GM21381 (cell line): ENCODE measurements around the gene ZNF440.
A peak's percentile ranks its signal among the peaks of the same experiment; 100 is the strongest.
"Not testable (repeated sequence)": the region's sequence is repeated elsewhere in the genome, so short reads cannot be mapped to it uniquely, and the experiment has no call there.

ENCODE experiments used
- ATAC-seq: cut with Tn5 transposase; IDR thresholded peaks from one replicate; pipeline ENCODE4 v1.9.1; 2021; ENCODE audit warnings: mild to moderate bottlenecking, moderate library complexity; ENCODE audit not compliant: unreplicated experiment

The ZNF440 gene

DNA sequence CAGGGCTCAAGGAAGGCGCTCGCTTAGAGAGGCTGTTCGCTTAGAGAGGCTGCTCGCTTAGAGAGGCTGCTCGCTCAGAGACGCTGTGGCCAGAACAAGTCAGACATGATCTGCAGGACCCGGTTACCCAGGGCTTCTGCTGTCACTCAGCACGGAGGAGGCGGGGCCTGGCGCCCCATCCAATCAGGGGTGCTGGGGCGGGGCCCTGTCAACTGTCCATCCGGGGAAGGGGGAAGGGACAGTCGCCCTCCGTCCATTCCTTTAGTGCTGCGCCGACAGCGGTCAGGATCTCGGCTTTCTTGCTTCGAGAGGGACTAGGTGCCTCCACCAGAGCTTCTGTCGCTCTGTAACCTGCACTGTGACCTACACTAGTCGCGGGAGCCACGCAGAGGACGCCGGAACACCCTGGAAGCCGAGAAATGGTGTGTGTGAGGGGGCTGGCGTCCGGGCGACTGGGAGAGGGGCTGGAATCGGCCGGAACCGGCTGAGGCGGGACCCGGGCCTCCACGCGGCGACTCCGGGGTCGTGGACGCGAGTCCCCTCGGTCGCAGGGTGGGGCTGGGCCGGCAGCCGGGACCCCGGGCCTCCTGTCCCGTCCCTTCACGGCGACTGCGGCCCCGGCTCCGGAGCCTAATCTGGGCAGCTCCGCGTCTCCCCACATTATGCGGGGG lies at the start of gene ZNF440:
Gene ZNF440, plus strand, starts transcription at position 245 of the 671 bp plus-strand sequence. Its CDS starts 175 bp downstream, at position 420.
- peak; percentile 96 for ATAC-seq

DNA sequence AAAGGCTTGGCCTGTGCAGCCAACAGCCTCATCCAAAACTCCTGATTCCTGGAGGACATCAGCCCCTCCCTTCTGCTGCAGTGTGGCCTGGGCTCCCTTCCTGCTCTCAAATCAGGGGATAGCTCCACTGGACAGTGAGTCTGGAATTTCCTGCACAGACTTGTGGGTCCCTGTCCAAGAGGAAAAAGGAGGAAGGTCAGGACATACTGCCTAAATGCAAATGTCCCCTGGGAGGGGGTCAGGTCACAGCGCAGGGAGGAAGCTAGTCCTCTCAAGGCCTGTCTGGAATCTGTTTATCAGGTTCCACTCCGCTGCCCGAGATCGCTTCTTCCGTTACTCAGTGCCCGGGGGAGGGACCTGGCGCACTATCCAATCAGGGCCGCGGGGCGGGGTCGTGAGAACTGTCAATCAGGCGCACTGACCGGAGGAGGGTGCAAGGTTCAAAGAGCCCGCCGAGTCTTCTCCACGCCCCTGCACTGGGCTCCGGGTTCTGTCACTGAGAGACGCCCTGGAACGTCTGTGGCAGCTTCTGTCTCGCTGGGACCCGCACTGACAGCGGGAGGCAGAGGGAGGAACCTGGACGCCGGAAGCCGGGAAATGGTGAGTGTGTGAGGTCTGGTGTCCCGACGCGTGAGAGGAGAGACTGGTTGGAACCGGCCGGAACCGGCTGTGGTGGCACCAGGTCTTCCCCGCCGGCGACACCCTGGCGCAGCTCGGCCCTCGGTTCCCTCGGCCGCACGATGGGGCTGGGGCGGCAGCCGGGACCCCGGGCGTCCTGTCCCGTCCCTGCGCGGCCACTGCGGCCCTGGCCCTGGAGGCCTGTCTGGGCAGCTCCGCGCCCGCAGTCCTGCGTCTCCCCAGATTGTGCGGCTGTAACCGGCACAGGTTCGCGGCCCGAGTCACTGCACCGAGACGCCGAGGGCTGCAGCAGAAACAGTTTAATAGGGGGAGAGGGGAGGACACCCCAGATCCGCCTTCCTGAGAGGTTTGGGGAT lies 47.2 kb upstream of the ZNF440 start, which contains the start of gene ZNF441:
Gene ZNF441, plus strand, starts transcription at position 404 of the 995 bp plus-strand sequence. Its CDS starts 194 bp downstream, at position 598.
- peak; percentile 83 for ATAC-seq

GRCh38 chr19:11767633-11768133 lies 46.4 kb upstream of the ZNF440 start:
- peak; percentile 38 for ATAC-seq

- no peak for ATAC-seq
Measured at GRCh38 chr19:11769995-11770394, 44.1 kb upstream of the ZNF440 start.

GRCh38 chr19:11771520-11771919 lies 42.6 kb upstream of the ZNF440 start:
- ATAC-seq = not testable (repeated sequence)

DNA sequence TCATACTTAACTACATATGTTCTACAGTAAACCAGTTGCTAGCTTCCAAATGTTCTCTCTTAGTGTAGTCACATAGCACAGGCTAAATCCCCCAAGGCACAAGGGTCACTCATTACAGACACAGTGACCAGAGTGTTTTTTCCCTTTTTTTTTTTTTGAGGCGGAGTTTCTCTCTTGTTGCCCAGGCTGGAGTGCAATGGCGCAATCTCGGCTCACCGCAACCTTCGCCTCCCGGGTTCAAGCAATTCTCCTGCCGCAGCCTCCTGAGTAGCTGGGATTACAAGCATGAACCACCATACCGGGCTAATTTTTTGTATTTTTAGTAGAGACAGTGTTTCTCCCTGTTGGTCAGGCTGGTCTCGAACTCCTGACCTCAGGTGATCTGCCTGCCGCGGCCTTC lies 37.4 kb upstream of the ZNF440 start:
- not testable (repeated sequence) for ATAC-seq

DNA sequence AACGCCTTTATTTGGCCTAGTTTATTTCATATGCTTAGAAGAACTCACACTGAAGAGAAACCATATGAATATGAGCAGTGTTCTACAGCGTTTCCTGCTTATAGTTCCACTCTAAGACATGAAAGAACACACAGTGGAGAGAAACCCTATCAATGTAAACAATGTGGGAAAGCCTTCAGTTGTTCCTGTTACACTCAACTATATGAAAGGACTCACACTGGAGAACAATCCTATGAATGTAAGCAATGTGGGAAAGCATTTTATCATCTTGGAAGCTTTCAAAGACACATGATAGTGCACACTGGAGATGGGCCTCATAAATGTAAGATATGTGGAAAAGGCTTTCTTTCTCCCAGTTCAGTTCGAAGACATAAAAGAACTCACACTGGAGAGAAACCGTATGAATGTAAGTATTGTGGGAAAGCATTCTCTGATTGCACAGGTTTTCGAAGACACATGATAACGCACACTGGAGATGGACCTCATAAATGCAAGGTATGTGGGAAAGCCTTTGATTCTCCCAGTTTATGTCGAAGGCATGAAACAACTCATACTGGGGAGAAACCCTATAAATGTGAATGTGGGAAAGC lies 33.5 kb upstream of the ZNF440 start:
- no peak for ATAC-seq

DNA sequence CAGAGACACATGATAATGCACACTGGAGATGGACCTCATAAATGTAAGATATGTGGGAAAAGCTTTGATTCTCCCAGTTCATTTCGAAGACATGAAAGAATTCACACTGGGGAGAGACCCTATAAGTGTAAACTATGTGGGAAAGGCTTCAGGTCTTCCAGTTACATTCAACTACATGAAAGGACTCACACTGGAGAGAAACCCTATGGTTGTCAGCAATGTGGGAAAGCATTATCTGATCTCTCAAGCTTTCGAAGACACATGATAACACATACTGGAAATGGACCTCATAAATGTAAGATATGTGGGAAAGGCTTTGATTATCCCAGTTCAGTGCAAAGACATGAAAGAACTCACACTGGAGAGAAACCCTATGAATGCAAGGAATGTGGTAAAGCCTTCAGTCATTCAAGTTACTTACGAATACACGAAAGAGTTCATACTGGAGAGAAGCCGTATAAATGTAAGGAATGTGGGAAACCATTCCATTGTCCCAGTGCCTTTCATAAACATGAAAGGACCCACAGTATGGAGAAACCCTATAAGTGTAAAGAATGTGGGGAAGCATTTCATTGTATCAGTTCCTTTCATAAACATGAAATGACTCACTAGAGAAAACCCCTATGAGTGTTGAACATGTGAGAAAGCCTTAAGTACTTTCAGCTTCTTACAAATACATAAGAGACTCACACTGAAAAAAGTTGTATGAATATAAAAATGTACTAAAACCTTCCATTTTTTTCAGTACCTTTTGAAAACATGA lies 32.6 kb upstream of the ZNF440 start:
- ATAC-seq = no peak

- ATAC-seq = no peak
Measured at GRCh38 chr19:11783767-11784166, 30.3 kb upstream of the ZNF440 start.

DNA sequence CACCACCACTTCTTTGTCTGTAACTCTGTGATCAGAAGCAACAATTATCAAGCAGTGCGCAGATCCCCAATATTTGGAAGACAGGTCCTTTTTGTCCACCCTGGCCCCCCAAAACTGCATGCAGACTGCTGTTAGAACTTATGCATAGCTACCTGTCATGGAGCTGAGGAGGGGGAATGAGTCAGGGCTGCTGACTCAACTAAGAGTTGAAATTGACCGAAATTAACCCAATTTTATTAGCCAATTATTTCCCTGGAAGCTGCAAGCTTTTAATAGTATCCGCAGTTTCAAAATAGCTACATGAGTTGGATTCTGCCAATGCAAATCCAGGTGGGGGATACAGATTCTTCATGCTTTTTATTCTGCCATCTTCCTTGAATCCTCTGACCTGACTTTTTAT lies 29.7 kb upstream of the ZNF440 start:
- ATAC-seq = no peak

- ATAC-seq = no peak
Measured at GRCh38 chr19:11787536-11787935, 26.5 kb upstream of the ZNF440 start.

- ATAC-seq = no peak
Measured at GRCh38 chr19:11792942-11793341, 21.1 kb upstream of the ZNF440 start.

DNA sequence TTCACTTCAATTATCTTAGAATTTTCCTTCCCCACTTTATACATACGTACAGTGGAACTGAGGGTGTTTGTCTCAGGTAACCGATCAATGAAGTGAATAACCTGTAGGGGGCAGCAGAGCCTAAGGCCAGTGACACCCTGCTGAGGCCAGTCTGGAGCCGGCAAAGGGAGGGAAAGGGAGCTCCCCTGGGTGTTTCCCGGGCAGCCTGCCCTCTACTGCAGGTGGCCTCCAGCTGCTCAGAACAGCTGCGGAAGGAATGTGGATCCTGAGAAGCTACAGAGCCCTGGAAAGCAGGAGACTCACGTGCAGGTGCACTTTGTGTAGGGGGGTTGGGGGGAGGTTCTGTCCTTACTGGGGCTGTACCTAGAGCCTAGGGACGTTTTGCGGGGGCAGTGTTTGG lies 16.6 kb upstream of the ZNF440 start:
- peak; percentile 57 for ATAC-seq

DNA sequence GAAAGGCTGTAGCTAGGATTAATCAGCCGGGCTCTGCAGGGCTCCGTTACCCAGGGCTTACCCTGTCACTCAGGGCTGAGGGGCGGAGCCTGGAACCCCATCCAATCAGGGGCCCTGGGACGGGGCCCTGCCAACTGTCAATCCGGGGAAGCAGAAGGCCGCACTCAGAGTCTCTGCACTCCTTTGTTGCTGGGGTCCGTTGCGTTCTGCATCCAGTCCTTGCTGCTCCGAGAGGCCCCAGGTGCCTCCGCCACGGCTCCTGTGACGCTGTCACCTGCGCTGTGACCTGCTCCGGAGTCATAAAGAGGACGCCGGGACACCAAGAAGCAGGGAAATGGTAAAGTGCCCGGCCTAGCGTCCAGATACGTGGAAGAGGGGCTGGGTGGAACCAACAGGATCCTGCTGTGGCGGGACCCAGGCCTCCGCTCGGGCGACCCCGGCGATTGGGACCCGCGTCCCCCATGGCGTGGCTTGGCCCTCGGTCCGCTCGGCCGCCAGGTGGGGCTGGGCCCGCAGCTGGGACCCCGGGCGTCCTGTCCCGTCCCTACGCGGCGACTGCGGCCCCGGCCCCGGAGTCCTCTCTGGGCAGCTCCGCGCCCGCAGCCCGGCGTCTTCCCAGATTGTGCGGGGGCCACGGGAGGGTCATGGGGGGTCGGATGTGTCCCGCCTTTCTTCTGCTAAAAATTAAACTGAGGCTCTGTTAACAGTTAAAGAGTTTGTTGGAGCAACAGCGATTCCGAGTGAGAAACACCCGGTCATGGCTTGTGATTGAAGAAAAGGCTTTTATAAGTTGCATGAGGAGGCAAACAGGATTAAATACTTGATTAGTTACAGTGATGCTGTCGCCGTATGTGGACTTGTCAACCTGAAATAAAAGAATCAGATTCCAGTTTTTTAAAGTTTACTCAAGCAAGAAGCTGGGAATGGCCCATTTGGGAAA lies 15.4 kb upstream of the ZNF440 start, which contains the start of gene ZNF491:
Gene ZNF491, plus strand, starts transcription at position 133 of the 940 bp plus-strand sequence. CDS start 7,431 bp downstream, outside the sequence.
- peak; percentile 85 for ATAC-seq

DNA sequence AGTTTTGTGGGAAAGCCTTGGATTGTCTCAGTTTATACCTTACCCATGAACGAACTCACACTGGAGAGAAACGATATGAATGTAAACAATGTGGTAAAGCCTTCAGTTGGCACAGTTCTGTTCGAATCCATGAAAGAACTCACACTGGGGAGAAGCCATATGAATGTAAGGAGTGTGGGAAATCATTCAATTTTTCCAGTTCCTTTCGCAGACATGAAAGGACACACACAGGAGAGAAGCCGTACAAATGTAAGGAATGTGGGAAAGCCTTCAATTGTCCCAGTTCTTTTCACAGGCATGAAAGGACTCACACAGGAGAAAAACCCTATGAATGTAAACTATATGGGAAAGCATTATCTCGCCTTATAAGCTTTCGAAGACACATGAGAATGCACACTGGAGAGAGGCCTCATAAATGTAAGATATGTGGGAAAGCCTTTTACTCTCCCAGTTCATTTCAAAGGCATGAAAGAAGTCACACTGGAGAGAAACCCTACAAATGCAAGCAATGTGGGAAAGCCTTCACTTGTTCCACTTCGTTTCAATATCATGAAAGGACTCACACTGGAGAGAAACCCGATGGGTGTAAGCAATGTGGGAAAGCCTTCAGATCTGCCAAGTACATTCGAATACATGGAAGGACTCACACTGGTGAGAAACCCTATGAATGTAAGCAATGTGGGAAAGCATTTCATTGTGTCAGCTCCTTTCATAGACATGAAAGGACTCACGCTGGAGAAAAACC lies 7.5 kb upstream of the ZNF440 start:
- no peak for ATAC-seq

DNA sequence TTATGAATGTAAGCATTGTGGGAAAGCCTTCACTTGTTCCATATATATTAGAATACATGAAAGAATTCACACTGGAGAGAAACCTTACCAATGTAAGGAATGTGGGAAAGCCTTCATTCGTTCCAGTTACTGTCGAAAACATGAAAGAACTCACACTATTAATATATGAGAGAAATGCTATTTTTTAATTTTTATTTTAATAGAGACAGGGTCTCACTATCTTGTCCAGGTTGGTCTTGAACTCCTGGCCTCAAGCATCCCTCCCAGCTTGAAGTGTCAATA lies 7.0 kb upstream of the ZNF440 start:
- no peak for ATAC-seq

- ATAC-seq = peak; percentile 35
Measured at GRCh38 chr19:11813703-11814028, 407 bp upstream of the ZNF440 start.

DNA sequence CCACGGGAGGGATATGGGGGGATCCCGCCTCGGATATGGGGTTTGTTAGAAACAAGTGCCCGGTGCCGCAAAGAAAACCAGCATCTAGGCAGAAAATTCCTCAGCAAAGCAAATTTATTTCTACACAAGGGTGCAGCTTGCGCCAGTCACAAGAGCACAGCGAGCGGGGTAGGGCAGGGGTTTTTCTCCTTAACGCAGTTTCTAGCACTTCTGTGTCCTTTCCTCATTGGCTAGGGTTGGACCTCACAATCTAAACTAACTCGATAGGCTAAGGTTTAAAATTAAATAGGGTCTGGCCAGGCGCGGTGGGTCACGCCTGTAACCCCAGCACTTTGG lies 595 bp downstream of the ZNF440 start:
- no peak for ATAC-seq
